Astrocyte (in vitro differentiated cells and primary cell): ENCODE results near the gene LHFPL2. TPM values are rescaled to one million over a fixed set of nuclear protein-coding genes. Genes with fewer than 3 reads are reported as not detected.

ENCODE experiments used
- DNase-seq: peaks from one replicate; pipeline ENCODE4 v3.0.0-alpha.2; 2010; ENCODE audit warnings: low read depth
- FAIRE-seq: peaks from 2 replicates; lab custom pipeline; 2011; peaks lifted over from hg19 to GRCh38; lab: Jason Lieb, UNC
- H2AFZ ChIP-seq: 2 replicates; pipeline ENCODE4 v1.6.0; 2012; ENCODE audit warnings: low read depth, low read length, inconsistent platforms
- H3K27ac ChIP-seq: 2 replicates; pipeline ENCODE4 v1.5.1; 2011; ENCODE audit warnings: low read depth, low read length, inconsistent platforms
- H3K27me3 ChIP-seq: 2 replicates; pipeline ENCODE4 v1.6.0; 2011; ENCODE audit warnings: low read length, inconsistent platforms; ENCODE audit not compliant: insufficient read depth
- H3K36me3 ChIP-seq: 2 replicates; pipeline ENCODE4 v1.5.1; 2011; ENCODE audit warnings: low read length, inconsistent platforms; ENCODE audit not compliant: insufficient read depth
- H3K4me1 ChIP-seq: 2 replicates; pipeline ENCODE4 v1.5.1; 2011; ENCODE audit warnings: low read length, inconsistent platforms; ENCODE audit not compliant: insufficient read depth
- H3K4me2 ChIP-seq: 2 replicates; pipeline ENCODE4 v1.6.0; 2012; ENCODE audit warnings: low read length, inconsistent platforms
- H3K4me3 ChIP-seq: 2 replicates; pipeline ENCODE4 v1.5.1; 2011; ENCODE audit warnings: low read depth, mild to moderate bottlenecking, low read length, inconsistent platforms; ENCODE audit not compliant: insufficient read depth
- H3K79me2 ChIP-seq: 2 replicates; pipeline ENCODE4 v1.6.0; 2012; ENCODE audit warnings: mild to moderate bottlenecking, low read length, inconsistent platforms; ENCODE audit not compliant: insufficient read depth
- H3K9ac ChIP-seq: 2 replicates; pipeline ENCODE4 v1.6.0; 2012; ENCODE audit warnings: mild to moderate bottlenecking, low read length, inconsistent platforms
- H3K9me3 ChIP-seq: 2 replicates; pipeline ENCODE4 v1.5.1; 2012; ENCODE audit warnings: low read depth, mild to moderate bottlenecking, low read length, inconsistent platforms; ENCODE audit not compliant: insufficient read depth
- H4K20me1 ChIP-seq: 2 replicates; pipeline ENCODE4 v1.6.0; 2012; ENCODE audit warnings: low read length, inconsistent platforms; ENCODE audit not compliant: insufficient read depth
- H3K27ac Mint-ChIP-seq: one replicate; pipeline ENCODE4 v1.8.0; 2021; ENCODE audit warnings: mild to moderate bottlenecking, mixed read lengths; ENCODE audit not compliant: unreplicated experiment
- H3K27me3 Mint-ChIP-seq: one replicate; pipeline ENCODE4 v1.8.0; 2021; ENCODE audit warnings: low read depth, mixed read lengths; ENCODE audit not compliant: unreplicated experiment
- H3K36me3 Mint-ChIP-seq: one replicate; pipeline ENCODE4 v1.8.0; 2021; ENCODE audit warnings: low read depth, mixed read lengths; ENCODE audit not compliant: unreplicated experiment
- H3K4me1 Mint-ChIP-seq: one replicate; pipeline ENCODE4 v1.8.0; 2021; ENCODE audit warnings: low read depth, mixed read lengths; ENCODE audit not compliant: unreplicated experiment
- H3K4me3 Mint-ChIP-seq: one replicate; pipeline ENCODE4 v1.8.0; 2021; ENCODE audit warnings: mild to moderate bottlenecking, moderate library complexity, mixed read lengths; ENCODE audit not compliant: unreplicated experiment
- H3K9me3 Mint-ChIP-seq: one replicate; pipeline ENCODE4 v1.8.0; 2021; ENCODE audit warnings: mild to moderate bottlenecking, mixed read lengths; ENCODE audit not compliant: unreplicated experiment
- EZH2 ChIP-seq: IDR thresholded peaks from 2 replicates; pipeline ENCODE4 v1.6.1; 2012; ENCODE audit warnings: mild to moderate bottlenecking, low read length, inconsistent platforms; ENCODE audit not compliant: insufficient read depth
- total RNA-seq: library from RNA; stranded (reverse); gene quantifications from 2 replicates; pipeline ENCODE4 v1.2.1, GENCODE V29; 2021
- TF ChIP-seq, protein P1 (sequence below): IDR thresholded peaks from 2 replicates; pipeline ENCODE4 v1.5.1; 2011; ENCODE audit warnings: low read depth, mild to moderate bottlenecking, inconsistent platforms, low read length, moderate library complexity; ENCODE audit not compliant: insufficient read depth

Gene LHFPL2
- total RNA-seq, 1 donor from 2014 or later, result 17.0 TPM

DNA sequence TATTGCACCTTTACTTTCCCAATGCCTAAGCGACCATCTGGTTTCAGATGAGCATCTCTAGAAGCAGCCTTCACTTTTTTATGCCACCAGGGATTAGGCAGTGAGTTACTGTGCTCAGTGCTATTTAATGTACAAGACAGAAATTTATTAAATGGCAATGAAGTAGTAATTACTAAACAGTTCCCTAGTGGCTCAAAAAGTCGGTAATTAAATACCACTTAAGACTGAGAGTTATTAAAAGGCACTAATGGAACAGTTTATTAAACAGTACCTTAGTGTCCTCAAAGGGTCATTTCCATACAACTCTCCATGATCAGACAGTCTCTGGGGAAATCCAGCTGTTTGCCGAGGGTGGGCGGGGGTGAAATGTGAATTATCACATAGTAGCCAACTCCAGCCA is 42.3 kb downstream of the LHFPL2 start:
- peaks cover 30% of the 10 kb centered on the region for H3K4me1 Mint-ChIP-seq
- no peaks in the 10 kb centered on the region for H3K27me3 ChIP-seq
- H3K4me2 ChIP-seq, result no peak overlapping the region
- no peak overlapping the region for H3K4me3 Mint-ChIP-seq
- peaks cover 24% of the 10 kb centered on the region for H3K4me1 ChIP-seq
- H3K9me3 Mint-ChIP-seq, result no peaks in the 10 kb centered on the region
- H3K36me3 Mint-ChIP-seq, result peaks cover 2% of the 10 kb centered on the region
- DNase-seq (no peak), FAIRE-seq (no peak)
- no peak overlapping the region for H2AFZ ChIP-seq
- H3K79me2 ChIP-seq, result peaks cover 8% of the 10 kb centered on the region
- H3K4me3 ChIP-seq, result no peak overlapping the region
- H3K27ac ChIP-seq, result no peak overlapping the region
- TF ChIP-seq EZH2, result no peak
- TF ChIP-seq, protein P1, sequence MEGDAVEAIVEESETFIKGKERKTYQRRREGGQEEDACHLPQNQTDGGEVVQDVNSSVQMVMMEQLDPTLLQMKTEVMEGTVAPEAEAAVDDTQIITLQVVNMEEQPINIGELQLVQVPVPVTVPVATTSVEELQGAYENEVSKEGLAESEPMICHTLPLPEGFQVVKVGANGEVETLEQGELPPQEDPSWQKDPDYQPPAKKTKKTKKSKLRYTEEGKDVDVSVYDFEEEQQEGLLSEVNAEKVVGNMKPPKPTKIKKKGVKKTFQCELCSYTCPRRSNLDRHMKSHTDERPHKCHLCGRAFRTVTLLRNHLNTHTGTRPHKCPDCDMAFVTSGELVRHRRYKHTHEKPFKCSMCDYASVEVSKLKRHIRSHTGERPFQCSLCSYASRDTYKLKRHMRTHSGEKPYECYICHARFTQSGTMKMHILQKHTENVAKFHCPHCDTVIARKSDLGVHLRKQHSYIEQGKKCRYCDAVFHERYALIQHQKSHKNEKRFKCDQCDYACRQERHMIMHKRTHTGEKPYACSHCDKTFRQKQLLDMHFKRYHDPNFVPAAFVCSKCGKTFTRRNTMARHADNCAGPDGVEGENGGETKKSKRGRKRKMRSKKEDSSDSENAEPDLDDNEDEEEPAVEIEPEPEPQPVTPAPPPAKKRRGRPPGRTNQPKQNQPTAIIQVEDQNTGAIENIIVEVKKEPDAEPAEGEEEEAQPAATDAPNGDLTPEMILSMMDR, result no peak
- H3K9ac ChIP-seq, result no peak overlapping the region
- no peaks in the 10 kb centered on the region for H3K9me3 ChIP-seq
- no peaks in the 10 kb centered on the region for H4K20me1 ChIP-seq
- H3K36me3 ChIP-seq, result no peaks in the 10 kb centered on the region
- no peaks in the 10 kb centered on the region for H3K27me3 Mint-ChIP-seq
- no peak overlapping the region for H3K27ac Mint-ChIP-seq

DNA sequence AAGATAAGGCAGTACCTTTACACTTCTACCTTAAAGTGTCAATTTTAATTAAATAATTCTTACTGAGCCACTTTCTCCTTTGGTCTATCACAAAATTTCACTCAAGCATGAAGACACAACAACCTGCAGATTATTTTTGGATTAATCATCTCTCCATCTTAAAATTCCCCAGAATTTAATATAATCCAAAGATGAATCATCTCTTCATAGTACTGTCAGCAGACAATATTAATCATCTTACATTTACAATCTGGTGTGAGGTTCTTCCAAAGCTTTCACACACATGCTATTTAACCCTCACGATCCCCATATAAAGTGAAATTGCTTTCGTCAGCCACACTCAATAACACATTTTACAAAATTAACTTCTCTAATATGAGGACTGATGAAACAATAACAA is 43.0 kb downstream of the LHFPL2 start:
- H2AFZ ChIP-seq, result no peak overlapping the region
- peaks cover 11% of the 10 kb centered on the region for H3K79me2 ChIP-seq
- H3K4me3 Mint-ChIP-seq, result no peak overlapping the region
- peak; percentile 54 for DNase-seq
- no peaks in the 10 kb centered on the region for H4K20me1 ChIP-seq
- no peak overlapping the region for H3K9ac ChIP-seq
- no peaks in the 10 kb centered on the region for H3K27me3 ChIP-seq
- no peaks in the 10 kb centered on the region for H3K9me3 ChIP-seq
- peaks cover 30% of the 10 kb centered on the region for H3K4me1 Mint-ChIP-seq
- no peak overlapping the region for H3K4me3 ChIP-seq
- TF ChIP-seq, protein P1, result no peak
- no peak for TF ChIP-seq EZH2
- H3K4me1 ChIP-seq, result peaks cover 24% of the 10 kb centered on the region
- H3K27ac Mint-ChIP-seq, result no peak overlapping the region
- H3K36me3 Mint-ChIP-seq, result peaks cover 2% of the 10 kb centered on the region
- FAIRE-seq, result no peak
- H3K9me3 Mint-ChIP-seq, result no peaks in the 10 kb centered on the region
- no peak overlapping the region for H3K27ac ChIP-seq
- no peaks in the 10 kb centered on the region for H3K27me3 Mint-ChIP-seq
- H3K4me2 ChIP-seq, result no peak overlapping the region
- H3K36me3 ChIP-seq, result no peaks in the 10 kb centered on the region

DNA sequence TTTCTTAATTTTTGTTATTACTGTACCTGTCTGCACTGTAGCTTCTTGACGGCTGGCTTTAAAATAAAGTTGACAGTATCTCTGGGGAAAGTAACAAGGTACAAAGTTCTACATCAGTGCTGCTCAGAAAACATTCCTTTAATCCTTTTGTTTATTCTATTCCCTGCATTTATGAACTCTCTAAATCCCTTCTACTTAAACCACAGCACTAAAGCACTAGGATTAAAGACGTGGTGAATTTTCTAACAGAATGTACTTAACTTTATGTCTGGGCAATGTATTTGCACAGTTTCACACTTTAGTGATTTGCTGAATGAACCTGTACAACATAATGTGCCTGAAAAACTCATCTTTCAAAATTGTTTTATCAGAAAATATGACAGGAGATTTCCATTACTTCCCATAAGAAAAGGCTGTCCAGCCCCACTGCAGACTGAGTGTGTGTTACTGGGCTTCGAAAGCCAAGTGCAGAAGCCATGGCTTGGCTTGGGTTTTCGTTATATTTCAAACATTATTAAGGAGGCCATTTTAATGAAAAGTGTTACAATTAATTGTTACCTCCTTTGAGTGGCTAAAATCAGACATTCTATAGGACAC is 43.8 kb downstream of the LHFPL2 start:
- H3K36me3 Mint-ChIP-seq, result peaks cover 2% of the 10 kb centered on the region
- FAIRE-seq (no peak), DNase-seq (no peak)
- peaks cover 25% of the 10 kb centered on the region for H3K4me1 Mint-ChIP-seq
- H3K9me3 Mint-ChIP-seq, result no peaks in the 10 kb centered on the region
- H3K27me3 Mint-ChIP-seq, result no peaks in the 10 kb centered on the region
- Histone ChIP-seq H2AFZ (no peak overlapping the region), H3K79me2 (peaks cover 13% of the 10 kb centered on the region), H3K4me1 (peaks cover 17% of the 10 kb centered on the region), H3K27me3 (no peaks in the 10 kb centered on the region), H3K36me3 (no peaks in the 10 kb centered on the region), H3K9ac (no peak overlapping the region), H3K9me3 (no peaks in the 10 kb centered on the region), H3K4me3 (no peak overlapping the region), H3K4me2 (no peak overlapping the region), H3K27ac (no peak overlapping the region), H4K20me1 (no peaks in the 10 kb centered on the region)
- no peak overlapping the region for H3K27ac Mint-ChIP-seq
- TF ChIP-seq EZH2, result no peak
- TF ChIP-seq, protein P1, result no peak
- no peak overlapping the region for H3K4me3 Mint-ChIP-seq
